IMR-90 (cell line): Measurements from ENCODE around the gene INO80E. TPM values are rescaled to one million over a fixed set of nuclear protein-coding genes. Genes with fewer than 3 reads are reported as not detected.

ENCODE experiments used
- ATAC-seq: fragments of 200-7000 bp; cut with Tn5 transposase; 2 replicates; pipeline ENCODE4 v1.9.1; 2020; ENCODE audit warnings: low read depth, mild to moderate bottlenecking, moderate library complexity
- BruUV-seq: library from RNA; stranded (reverse); fragments of 400-500 nt; replicated peaks from 2 replicates; lab custom pipeline; 2021; lab: Mats Ljungman, UMichigan
- CTCF ChIA-PET: fragments of 300-600 bp; formaldehyde crosslinking; extraction: SDS; loops from one replicate; lab custom pipeline; 2021; ENCODE audit warnings: antibody characterized with exemption; lab: Yijun Ruan, JAX
- POLR2A ChIA-PET: fragments of 300-600 bp; sonication (Branson Sonifier 250); formaldehyde crosslinking; loops from one replicate; lab custom pipeline; 2022; ENCODE audit warnings: antibody characterized with exemption; ENCODE audit not compliant: unreplicated experiment; lab: Charles Lee
- DNase-seq: peaks from one replicate; pipeline ENCODE4 v3.0.0; 2013
- H2AFZ ChIP-seq: replicated peaks from 2 replicates; pipeline ENCODE3; 2013; ENCODE audit warnings: low read length, mild to moderate bottlenecking; ENCODE audit not compliant: poor library complexity
- H2AK5ac ChIP-seq: 2 replicates; pipeline ENCODE4 v1.6.1; 2013; ENCODE audit warnings: low read depth, low read length, inconsistent platforms
- H2AK9ac ChIP-seq: replicated peaks from 2 replicates; pipeline ENCODE3; 2013; ENCODE audit warnings: mild to moderate bottlenecking, low read depth, low read length, moderate library complexity; ENCODE audit not compliant: poor library complexity
- H2BK120ac ChIP-seq: 2 replicates; pipeline ENCODE4 v1.6.1; 2013; ENCODE audit warnings: low read depth, low read length, inconsistent platforms
- H2BK15ac ChIP-seq: 3 replicates; pipeline ENCODE4 v1.6.1; 2013; ENCODE audit warnings: low read depth, low read length, inconsistent platforms
- H2BK20ac ChIP-seq: 2 replicates; pipeline ENCODE4 v1.6.1; 2013; ENCODE audit warnings: low read depth, mild to moderate bottlenecking, inconsistent platforms, low read length, moderate library complexity
- H2BK5ac ChIP-seq: 2 replicates; pipeline ENCODE4 v1.6.1; 2013; ENCODE audit warnings: mild to moderate bottlenecking, low read depth, low read length, inconsistent platforms; ENCODE audit not compliant: poor library complexity, severe bottlenecking
- H3K14ac ChIP-seq: replicated peaks from 2 replicates; pipeline ENCODE4 v1.6.1; 2013; ENCODE audit warnings: low read depth, low read length, inconsistent platforms
- H3K18ac ChIP-seq: 2 replicates; pipeline ENCODE4 v1.6.1; 2013; ENCODE audit warnings: low read depth, low read length, control low read depth
- H3K23ac ChIP-seq: 2 replicates; pipeline ENCODE4 v1.6.1; 2013; ENCODE audit warnings: low read depth, low read length, inconsistent platforms
- H3K27ac ChIP-seq: 2 replicates; pipeline ENCODE4 v1.5.1; 2013; ENCODE audit warnings: mild to moderate bottlenecking, control low read depth, low read length; ENCODE audit not compliant: insufficient read depth
- H3K27me3 ChIP-seq: 2 replicates; pipeline ENCODE4 v1.6.1; 2013; ENCODE audit warnings: low read length; ENCODE audit not compliant: control insufficient read depth, insufficient read depth
- H3K36me3 ChIP-seq: 2 replicates; pipeline ENCODE4 v1.6.1; 2013; ENCODE audit warnings: low read length, mixed read lengths; ENCODE audit not compliant: control insufficient read depth, insufficient read depth
- H3K4ac ChIP-seq: 2 replicates; pipeline ENCODE4 v1.6.1; 2013; ENCODE audit warnings: low read depth, low read length, inconsistent platforms
- H3K4me1 ChIP-seq: 2 replicates; pipeline ENCODE4 v1.6.1; 2013; ENCODE audit warnings: low read length, mixed read lengths; ENCODE audit not compliant: control insufficient read depth, insufficient read depth
- H3K4me2 ChIP-seq: 2 replicates; pipeline ENCODE4 v1.6.1; 2013; ENCODE audit warnings: low read depth, mild to moderate bottlenecking, control low read depth, low read length, moderate library complexity
- H3K4me3 ChIP-seq: 2 replicates; pipeline ENCODE4 v1.5.1; 2013; ENCODE audit warnings: low read depth, mild to moderate bottlenecking, control low read depth, low read length, moderate library complexity; ENCODE audit not compliant: insufficient read depth
- H3K56ac ChIP-seq: 2 replicates; pipeline ENCODE4 v1.6.1; 2013; ENCODE audit warnings: low read length, inconsistent platforms; ENCODE audit not compliant: insufficient read depth; ENCODE audit errors: extremely low read depth
- H3K79me1 ChIP-seq, 2 experiments: 2 replicates each; pipeline ENCODE4 v1.6.1; 2013; ENCODE audit warnings: low read length in 2 of 2, inconsistent platforms in 1 of 2, low read depth in 1 of 2
- H3K9ac ChIP-seq: 2 replicates; pipeline ENCODE4 v1.6.1; 2013; ENCODE audit warnings: low read depth, low read length, control low read depth
- H3K9me1 ChIP-seq: 2 replicates; pipeline ENCODE4 v1.6.1; 2013; ENCODE audit warnings: low read length, inconsistent platforms; ENCODE audit not compliant: insufficient read depth
- H3K9me3 ChIP-seq: 2 replicates; pipeline ENCODE4 v1.6.1; 2013; ENCODE audit warnings: low read length; ENCODE audit not compliant: control insufficient read depth, insufficient read depth
- H4K20me1 ChIP-seq: 2 replicates; pipeline ENCODE4 v1.6.1; 2013; ENCODE audit warnings: low read length, inconsistent platforms; ENCODE audit not compliant: insufficient read depth
- H4K5ac ChIP-seq: 2 replicates; pipeline ENCODE4 v1.6.1; 2013; ENCODE audit warnings: mild to moderate bottlenecking, low read depth, low read length, control low read depth
- H4K8ac ChIP-seq, 2 experiments: 2 replicates each; pipeline ENCODE4 v1.6.1; 2013; ENCODE audit warnings: low read depth in 2 of 2, low read length in 2 of 2, control low read depth in 1 of 2, inconsistent platforms in 1 of 2
- H4K91ac ChIP-seq: 2 replicates; pipeline ENCODE4 v1.6.1; 2013; ENCODE audit warnings: low read depth, low read length, inconsistent platforms; ENCODE audit not compliant: insufficient read depth
- CHD1 ChIP-seq: IDR thresholded peaks from 2 replicates; pipeline ENCODE4 v1.6.1; 2012; ENCODE audit warnings: low read depth, low read length, improper control_type of control experiment
- MAFK ChIP-seq: IDR thresholded peaks from 2 replicates; pipeline ENCODE4 v1.6.1; 2012; ENCODE audit warnings: low read depth, low read length, improper control_type of control experiment
- MXI1 ChIP-seq: IDR thresholded peaks from 2 replicates; pipeline ENCODE4 v1.6.1; 2012; ENCODE audit warnings: low read depth, mild to moderate bottlenecking, low read length, moderate library complexity, borderline replicate concordance
- RAD21 ChIP-seq: IDR thresholded peaks from 2 replicates; pipeline ENCODE4 v1.6.1; 2012; ENCODE audit warnings: low read length, improper control_type of control experiment
- WGBS, 2 experiments: methylation state at CpG; one replicate each; pipeline versions ENCODE4 v1.1.5 to v1.1.7; 2013; ENCODE audit warnings: missing lambda C conversion rate in 2 of 2; ENCODE audit not compliant: insufficient read length in 1 of 2; ENCODE audit errors: extremely low coverage in 2 of 2; 5-methylcytosine and 5-hydroxymethylcytosine counted together
- dilution Hi-C: fragments of 300-500 bp; cut with HindIII; formaldehyde crosslinking; loops from one replicate; pipeline ENCODE4 v1.14.3; 2018; ENCODE audit warnings: low sequenced_read_pairs; ENCODE audit not compliant: unreplicated experiment
- in situ Hi-C: fragments of 300-500 bp; cut with MboI; formaldehyde crosslinking; loops from 3 replicates; pipeline ENCODE4 v1.14.3; 2019; ENCODE audit warnings: low sequenced_read_pairs, inconsistent platforms, mixed read lengths
- intact Hi-C: fragments of 100-400 bp; cut with micrococcal nuclease; formaldehyde crosslinking; loops from 2 replicates; pipeline ENCODE4 v1.10.0; 2022
- polyA plus RNA-seq, 3 experiments: library from polyadenylated mRNA; depleted of rRNA; stranded (reverse); fragments of >200 nt; gene quantifications; 2 replicates each; pipeline ENCODE4 v1.2.3, GENCODE V29; 2012; ENCODE audit warnings: low replicate concordance in 1 of 3
- total RNA-seq: library from RNA; depleted of rRNA; stranded (reverse); fragments of >200 nt; gene quantifications from 2 replicates; pipeline ENCODE4 v1.2.3, GENCODE V29; 2012

Gene INO80E
- total and polyA plus RNA-seq, 2 of the 4 experiments (the other 2 are of a cell fraction): 40.9 to 42.1 TPM

- WGBS, 2 experiments: no CpG with 5 or more reads among the region's 1 CpG
- Histone ChIP-seq H4K91ac (no peak overlapping the region), H2BK15ac (no peak overlapping the region), H3K56ac (no peak overlapping the region), H3K18ac (no peak overlapping the region), H2BK5ac (no peak overlapping the region), H3K4ac (no peak overlapping the region), H4K5ac (no peak overlapping the region), H3K36me3 (no peaks in the 10 kb centered on the region), H3K14ac (no peak overlapping the region), H2AK9ac (no peak overlapping the region), H2BK120ac (no peak overlapping the region), H3K4me1 (no peaks in the 10 kb centered on the region), H3K79me1 (peaks cover 0 to 6% of the 10 kb centered on the region in 2 experiments; a peak in 2 of 4 replicates), H3K9me1 (peaks cover 7% of the 10 kb centered on the region), H2BK20ac (no peak overlapping the region), H3K4me3 (no peak overlapping the region), H2AK5ac (no peak overlapping the region), H3K9me3 (no peaks in the 10 kb centered on the region), H3K27me3 (peaks cover 2% of the 10 kb centered on the region; the same call in 1 of the 2 replicates), H3K9ac (no peak overlapping the region), H2AFZ (no peak overlapping the region), H3K27ac (no peak overlapping the region), H3K23ac (no peak overlapping the region), H3K4me2 (no peak overlapping the region), H4K8ac (no peak overlapping the region), H4K20me1 (no peaks in the 10 kb centered on the region; the same call in 1 of the 2 replicates)
- no peak for ATAC-seq
- ChIA-PET CTCF (no interaction called here), POLR2A (no interaction called here)
- no TSS peak for BruUV-seq
- TF ChIP-seq MAFK (no peak), RAD21 (no peak), MXI1 (no peak), CHD1 (no peak)
- in situ Hi-C loops: no loop called here
- dilution Hi-C loops: no loop called here
- DNase-seq: no peak
- intact Hi-C loops: no loop called here
These were observed 50.5 kb downstream of the INO80E start for GRCh38 chr16:30046588-30046987.
